Stromal cell of bone marrow (primary cell): ENCODE results near the gene SNTB2.
"Not testable (repeated sequence)": the region's sequence is repeated elsewhere in the genome, so short reads cannot be mapped to it uniquely, and the experiment has no call there.

Experiments used
- DNase-seq: peaks from one replicate; pipeline ENCODE4 v3.0.0-alpha.2; 2012; ENCODE audit warnings: low read depth

SNTB2 gene

DNA sequence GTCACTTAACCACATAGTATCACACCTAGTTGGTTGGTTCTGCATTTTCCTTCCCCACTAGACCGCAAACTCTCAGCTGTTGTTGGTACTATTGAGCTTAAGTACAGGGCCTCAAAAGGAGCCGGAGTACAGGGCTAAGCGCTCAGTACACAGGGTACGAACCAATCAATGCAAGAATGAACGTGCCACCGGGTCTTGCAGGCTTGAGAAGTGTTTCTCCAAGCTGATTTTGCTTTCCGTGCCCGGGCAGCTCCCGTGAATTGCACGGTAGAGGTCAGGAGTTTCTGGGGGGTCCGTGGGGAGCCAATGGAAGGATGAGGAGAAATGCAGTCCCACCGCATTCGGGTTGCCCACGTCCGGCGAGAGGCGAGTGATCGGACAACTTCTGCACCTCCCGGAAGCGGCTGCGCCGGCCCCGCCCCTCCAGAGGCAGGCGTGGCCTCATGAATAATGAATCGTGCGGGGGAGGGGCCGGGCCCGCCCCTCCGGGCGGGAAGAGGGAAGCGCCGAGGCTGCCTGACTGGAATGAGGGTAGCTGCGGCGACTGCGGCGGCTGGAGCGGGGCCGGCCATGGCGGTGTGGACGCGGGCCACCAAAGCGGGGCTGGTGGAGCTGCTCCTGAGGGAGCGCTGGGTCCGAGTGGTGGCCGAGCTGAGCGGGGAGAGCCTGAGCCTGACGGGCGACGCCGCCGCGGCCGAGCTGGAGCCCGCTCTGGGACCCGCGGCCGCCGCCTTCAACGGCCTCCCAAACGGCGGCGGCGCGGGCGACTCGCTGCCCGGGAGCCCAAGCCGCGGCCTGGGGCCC, at the start of gene SNTB2:
TSS of gene SNTB2 (plus strand) at position 523 of the 804 bp plus-strand sequence. CDS start at position 526, 3 bp downstream.
- no peak for DNase-seq

DNA sequence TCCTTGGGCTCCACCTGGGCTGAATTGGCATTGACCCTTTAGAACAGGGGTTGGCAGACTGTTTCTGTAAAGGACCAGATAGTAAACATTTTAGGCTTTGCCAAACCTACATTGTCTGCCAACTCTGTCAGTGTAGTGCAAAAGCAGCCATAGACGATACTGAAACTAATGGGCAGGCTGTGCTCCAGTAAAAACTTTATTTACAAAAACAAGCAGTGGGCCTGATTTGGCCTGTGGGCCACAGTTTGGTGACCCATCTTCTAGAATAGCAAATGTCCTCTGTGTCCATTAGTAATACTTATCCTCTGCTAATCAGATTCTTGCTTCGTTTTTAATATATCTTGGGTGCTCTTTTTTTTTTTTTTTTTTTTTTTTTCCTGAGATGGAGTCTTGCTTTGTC, 48.4 kb upstream of the SNTB2 start:
- no peak for DNase-seq

DNA sequence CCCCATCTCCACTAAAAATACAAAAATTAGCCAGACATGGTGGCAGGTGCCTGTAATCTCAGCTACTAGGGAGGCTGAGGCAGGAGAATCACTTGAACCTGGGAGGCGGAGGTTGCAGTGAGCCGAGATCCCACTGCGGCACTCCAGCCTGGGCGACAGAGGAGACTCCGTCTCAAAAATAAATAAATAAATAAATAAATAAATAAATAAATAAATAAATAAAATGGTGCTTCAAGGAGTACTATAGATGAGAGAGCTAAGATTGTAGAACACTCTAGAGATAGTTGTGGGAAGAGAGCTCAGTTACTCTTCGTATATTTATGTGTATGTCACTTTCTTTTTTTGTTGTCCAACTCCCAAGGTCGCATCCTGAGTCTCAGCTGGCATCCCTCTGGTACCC, 47.5 kb upstream of the SNTB2 start:
- not testable (repeated sequence) for DNase-seq

DNA sequence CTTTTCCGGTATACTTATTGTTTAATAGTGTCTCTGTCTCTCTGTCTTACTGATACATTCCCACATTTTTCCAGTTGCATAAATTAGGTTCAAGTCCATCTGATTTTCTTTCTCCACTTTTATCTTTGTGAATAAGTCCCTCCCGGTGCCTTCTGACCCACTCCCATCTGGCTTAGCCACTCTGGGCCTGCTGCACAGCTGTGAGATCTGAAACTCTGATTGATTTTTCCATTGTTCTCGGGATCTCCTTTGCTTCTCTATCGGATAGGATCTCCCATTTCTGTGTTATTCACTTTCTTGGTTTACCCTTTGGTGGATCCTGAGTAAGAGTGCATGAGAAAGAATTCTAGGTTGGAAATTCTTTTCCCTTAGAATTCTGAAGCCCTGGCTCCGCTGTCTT, 46.0 kb upstream of the SNTB2 start:
- no peak for DNase-seq

DNA sequence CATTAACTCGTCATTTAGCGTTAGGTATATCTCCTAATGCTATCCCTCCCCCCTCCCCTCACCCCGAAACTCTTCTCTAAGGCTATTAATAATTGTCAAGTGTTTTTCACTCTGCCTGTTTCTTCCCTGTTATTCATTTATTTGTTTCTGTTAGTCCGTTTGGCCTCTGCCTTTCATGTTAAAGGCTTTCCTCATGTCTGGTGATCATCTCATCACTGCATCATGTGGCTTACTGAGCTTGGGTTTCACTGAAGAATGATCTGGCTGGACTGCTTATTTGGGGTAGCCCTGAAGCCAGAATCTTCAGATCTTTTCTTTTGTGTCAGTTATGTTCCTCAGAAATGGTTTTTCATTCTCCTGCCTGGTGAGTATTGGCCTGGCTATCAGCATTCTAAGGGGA, 45.0 kb upstream of the SNTB2 start:
- DNase-seq = no peak

DNA sequence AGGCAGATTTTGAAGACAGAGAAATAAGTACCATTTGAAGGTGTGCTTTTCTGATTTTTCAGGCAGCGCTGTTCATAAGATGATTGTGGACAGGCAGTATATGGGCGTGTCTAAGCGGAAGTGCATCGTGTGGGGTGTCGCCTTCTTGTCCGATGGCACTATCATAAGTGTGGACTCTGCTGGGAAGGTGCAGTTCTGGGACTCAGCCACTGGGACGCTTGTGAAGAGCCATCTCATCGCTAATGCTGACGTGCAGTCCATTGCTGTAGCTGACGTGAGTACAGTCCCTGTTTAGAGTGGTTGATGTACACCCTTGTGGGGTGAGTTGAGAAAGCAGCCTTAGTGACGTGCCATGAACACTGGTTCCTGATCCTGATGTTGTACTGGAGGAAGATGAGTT, 43.8 kb upstream of the SNTB2 start:
- no peak for DNase-seq

DNA sequence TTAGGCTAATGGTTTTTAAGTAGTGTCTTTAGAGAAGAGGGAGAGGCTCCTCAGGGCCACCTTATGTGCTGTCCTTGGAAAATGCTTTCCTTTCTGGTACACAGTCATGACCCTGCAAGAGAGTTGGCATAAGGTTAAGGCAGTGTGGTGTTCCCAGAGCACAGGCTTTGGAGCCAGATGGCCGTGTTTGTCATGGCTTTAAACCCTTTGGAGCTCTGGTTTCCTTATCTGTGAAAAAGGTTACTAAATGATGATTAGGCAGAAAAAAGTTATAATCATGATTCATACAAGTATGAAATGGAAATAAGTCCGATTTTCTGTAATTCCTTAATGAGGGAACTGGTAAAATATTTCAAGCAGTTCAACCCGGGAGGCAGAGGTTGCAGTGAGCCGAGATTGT, 41.3 kb upstream of the SNTB2 start:
- DNase-seq = no peak

DNA sequence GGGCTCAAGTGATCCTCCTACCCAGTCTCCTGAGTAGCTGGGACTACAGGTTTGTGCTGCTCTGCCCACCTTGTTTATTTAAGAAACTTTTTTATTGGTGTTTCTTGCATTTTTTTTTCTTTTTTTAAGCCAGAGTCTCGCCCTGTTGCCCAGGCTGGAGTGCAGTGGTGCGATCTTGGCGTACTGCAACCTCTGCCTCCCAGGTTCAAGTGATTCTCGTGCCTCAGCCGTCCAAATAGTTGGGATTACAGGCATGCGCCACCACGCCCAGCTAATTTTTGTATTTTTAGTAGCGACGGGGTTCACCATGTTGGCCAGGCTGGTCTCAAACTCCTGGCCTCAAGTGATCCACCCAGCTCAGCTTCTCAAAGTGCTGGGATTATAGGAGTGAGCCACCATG, 37.3 kb upstream of the SNTB2 start:
- DNase-seq = not testable (repeated sequence)

DNA sequence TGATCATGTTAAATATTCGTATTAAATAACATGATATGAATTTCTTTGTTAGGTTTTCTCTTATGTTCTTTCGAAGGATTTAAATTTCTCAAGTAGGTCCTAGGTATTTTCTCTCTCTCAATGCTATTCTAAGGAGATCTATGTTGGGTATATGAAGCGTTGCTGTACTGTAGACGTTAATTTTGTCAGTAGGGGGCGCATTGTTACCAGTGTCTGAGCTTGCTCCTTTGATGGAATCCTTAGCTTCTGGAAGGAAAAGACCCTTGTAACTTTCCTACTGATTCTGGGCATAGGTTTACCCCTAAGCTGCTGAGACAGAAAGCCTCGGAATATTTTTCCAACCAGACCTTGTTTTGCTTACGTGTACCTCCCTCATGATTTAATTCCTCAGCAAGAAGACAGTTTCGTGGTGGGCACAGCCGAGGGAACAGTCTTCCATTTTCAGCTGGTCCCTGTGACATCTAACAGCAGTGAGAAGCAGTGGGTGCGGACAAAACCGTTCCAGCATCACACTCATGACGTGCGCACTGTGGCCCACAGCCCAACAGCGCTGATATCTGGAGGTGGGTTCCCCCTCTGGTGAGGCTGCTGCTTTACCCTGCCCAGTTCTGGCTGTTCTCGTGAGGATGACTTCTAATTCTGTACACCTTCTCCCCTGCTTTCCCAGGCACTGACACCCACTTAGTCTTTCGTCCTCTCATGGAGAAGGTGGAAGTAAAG, 36.7 kb upstream of the SNTB2 start:
- DNase-seq = peak; percentile 66

DNA sequence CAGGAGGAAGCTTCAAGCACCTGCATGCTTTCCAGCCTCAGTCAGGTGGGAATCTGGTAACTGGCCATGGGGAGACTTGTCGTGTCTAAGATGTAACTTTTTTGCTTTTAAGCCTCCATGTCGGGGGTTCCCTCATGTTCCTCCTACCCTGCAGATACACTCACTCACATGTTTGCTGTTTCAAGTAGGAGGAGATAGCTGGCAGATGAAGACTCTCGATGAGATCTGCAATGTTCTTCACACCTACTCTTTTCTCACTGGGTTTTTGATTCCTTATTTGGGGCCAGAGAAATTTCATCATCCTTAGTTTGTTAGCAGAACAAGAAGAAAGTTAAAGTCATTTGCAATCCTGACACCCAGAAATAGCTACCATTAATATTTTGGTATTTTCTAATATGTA, 29.8 kb upstream of the SNTB2 start:
- no peak for DNase-seq

DNA sequence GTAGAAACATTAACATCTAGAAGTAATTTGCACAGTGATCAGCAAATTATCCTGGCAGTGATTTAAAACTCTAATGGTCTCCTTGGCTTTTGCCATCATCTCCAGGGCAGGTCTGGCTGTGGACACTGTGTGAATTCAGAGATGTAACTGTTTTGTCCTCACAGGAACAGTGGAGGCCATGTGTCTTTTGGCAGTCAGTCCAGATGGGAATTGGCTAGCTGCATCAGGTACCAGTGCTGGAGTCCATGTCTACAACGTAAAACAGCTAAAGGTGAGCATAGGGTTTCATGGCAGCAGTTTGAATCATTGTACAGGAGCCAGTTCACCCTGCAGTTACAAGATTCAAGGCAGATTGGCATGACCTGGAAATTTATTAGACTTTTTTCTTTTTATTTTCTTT, 26.8 kb upstream of the SNTB2 start:
- DNase-seq = no peak

DNA sequence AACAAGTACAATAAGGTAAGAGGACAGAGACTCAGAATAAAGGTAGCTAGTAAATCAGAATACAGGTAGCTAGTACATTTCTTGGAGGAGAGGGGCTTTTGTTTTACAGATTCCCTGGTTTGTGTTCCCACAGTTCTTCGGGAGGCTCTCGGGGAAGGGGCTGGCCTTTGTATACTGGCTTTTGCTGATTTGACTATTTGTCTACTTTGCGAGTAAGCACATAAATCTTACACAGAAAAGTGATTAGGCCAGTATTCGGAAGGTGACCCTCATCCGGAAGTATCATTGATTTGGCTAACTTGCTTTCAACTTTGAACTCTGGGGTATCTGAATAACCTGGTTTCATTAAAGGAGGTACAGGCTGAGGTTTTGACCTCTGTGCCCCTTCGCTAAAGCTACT, 21.4 kb upstream of the SNTB2 start:
- no peak for DNase-seq

DNA sequence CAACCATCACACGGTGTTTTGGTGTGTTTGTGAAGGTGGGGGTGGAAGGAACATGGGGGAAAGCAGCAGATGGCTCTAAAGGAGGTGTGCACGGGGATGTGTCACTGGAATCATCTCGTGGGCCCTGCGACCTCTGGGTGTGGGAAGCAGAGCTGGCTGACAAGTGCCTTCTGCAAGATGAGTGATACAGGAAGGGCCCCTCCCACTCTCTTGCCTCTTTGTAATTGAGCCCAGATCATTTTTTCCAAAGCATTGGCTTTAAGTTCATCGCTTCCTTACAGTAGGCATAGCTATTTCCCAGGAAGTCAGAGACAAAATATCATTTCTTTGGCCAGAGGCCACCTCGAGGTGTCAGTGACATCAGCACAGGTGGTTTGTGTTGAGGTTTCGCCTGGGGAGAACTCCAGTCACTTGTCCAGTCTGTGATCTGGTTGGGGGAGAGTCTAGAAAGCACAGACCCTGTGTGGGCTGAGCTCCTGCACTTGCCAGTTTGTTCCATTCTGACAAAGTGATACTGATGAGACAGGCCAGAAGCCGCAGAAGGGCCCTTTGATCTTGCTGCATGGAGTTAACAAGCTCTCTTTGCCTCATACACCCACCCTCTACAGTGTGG, 20.6 kb upstream of the SNTB2 start:
- DNase-seq = no peak

DNA sequence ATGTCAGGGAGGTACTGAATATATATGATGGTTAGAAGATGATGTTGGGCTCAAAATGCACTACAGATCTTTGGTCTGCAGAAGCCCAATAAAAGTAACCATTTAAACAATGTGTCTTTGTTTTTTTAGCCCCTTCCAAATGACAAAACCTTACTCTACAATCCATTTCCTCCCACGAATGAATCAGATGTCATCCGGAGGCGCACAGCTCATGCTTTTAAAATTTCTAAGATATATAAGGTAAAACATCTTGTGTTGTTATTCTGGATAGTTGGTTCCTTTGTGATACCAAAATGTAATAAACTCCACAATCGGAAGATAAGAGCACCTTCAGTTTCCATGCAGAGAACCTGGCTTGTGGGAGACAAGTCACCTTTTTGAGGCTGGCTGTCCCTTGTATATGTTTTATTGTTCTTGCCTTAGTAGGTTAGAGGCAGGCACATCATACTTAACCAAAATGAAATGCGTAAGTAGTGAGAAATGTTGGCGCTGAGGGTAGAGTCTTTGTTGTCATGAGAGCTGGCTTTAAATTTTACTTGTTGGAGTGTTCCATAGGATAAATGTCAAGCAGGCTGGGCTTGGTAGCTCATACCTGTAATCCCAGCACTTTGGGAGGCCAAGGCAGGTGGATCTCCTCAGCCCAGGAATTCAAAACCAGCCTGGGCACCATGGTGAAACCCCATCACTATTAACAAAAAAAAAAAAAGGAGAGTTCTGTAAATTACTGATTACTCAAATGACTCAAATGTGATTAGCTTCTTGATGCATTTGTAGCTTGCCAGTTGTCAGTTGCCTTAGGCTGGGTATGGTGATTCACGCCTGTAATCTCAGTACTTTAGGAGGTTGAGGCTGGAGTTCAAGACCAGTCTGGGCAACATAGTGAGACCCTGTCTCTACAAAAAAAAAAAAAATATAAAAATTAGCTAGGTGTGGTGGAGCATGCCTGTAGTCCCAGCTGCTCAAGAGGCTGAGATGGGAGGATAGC, 19.7 kb upstream of the SNTB2 start:
- no peak for DNase-seq

DNA sequence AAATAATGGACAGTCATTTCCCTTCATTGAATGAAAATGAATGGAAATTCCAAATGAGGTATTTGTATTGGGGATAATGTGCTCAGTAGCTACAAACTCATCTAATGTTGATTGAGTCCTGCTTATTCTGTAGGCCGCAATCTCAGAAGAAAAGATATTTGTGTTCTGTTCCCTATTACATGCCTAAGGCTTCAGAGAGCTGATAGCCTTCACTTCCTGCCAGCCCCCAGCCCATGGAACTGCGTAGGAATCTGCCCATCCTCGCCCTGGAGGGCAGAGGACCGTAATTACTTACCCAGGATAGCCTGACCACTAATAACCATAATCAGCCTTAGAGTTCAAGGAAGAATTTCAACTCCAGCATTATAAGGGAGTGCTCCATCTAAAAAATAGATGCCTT, 17.9 kb upstream of the SNTB2 start:
- no peak for DNase-seq

DNA sequence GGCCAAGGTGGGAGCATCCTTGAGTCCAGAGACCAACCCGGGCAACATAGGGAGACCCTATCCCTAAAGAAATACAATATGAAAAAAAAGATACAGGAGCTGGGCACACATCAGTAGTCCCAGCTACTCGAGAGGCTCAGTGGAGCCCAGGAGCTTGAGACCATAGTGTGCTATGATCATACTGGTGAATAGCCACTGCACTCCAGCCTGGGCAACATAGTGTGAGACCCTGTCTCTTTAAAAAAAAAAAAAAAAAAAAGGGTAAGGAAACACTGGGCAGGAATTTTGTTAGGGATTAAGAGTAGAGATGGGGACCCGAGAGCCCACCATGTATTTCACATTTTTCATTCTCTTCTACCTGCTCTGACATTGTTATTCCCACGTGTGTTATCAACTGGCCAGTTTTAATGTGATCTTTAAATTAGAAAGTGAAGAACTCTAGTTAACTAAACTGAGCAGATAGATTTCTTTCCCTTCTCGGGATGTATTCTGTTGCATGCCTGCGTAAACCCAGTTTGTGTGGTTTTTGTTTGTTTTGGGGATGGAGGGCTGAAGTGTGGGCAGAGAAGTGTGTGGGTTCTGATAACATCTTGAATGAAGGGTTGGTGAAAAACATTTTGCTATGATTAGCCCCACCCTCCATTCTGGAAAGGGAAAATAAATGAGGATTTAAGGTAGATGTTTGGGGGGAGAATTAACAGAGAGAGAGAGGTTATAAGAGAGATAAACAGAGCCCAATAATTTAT, 17.2 kb upstream of the SNTB2 start:
- DNase-seq = no peak

DNA sequence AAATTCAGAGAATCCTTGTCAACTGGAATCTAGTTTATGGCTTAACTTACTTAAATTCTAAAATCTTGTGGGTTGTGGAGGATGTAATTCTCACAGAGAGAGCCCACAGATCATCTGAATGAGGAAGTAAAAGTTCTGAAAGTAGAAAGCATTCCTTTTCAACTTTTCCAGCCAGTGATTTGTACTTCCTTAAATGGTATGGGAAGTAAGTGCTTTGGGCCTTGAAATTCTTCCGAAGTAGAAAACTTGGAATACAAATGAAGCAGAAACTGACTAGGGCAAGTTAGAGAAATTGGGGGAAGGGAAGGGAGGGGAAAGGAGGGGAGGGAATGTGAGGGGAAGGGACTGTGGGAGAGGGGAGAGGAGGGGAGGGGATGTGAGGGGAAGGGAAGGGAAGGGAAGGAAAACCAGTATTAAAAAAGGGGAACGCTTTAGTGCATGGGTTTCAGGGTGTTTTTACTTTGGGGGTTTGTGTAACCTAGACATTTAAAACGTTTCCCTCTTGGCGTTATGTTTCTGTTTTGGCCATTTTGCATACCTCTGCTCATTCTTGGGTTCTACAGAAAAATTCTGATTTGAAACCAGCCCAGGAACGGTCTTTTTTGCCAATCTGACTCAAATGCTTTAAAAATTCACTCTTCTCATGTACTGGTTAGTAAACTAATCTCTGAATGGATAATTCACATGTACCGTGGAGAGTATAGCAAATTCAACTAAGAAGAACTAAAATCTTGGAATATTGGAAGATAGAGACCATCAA, 15.5 kb upstream of the SNTB2 start:
- DNase-seq = no peak

DNA sequence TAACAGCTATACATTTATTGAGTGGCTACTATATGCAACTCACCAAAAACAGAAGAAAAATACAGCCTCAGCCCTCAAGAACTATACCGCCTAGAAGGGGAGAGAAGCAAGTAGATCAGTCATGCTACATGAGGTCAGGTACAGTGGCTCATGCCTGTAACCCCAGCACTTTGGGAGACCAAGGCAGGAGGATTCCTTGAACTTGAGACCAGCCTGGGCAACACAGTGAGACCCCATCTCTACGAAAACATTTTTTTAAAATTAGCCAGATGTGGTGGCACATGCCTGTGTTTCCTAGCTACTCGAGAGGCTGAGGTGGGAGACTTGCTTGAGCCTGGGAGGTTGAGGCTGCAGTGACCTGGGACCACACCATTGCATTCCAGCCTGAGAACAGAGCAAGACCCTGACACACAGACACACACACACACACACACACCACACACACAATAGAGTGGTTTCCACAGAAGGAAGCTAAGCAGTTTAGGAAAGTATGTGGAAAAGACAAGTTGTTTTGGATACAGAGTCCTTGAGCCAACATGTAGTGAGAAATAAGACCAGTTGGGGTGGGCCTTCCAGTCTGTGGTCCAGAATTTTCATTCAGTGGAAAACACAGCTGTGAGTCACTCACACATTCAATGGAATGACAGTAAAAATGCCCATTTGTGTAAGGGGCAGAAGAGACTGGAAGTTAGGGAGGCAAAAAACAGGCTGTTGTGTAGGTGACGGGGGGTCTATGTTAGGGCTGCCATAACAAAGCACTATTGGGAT, 10.7 kb upstream of the SNTB2 start:
- DNase-seq = peak; percentile 84

DNA sequence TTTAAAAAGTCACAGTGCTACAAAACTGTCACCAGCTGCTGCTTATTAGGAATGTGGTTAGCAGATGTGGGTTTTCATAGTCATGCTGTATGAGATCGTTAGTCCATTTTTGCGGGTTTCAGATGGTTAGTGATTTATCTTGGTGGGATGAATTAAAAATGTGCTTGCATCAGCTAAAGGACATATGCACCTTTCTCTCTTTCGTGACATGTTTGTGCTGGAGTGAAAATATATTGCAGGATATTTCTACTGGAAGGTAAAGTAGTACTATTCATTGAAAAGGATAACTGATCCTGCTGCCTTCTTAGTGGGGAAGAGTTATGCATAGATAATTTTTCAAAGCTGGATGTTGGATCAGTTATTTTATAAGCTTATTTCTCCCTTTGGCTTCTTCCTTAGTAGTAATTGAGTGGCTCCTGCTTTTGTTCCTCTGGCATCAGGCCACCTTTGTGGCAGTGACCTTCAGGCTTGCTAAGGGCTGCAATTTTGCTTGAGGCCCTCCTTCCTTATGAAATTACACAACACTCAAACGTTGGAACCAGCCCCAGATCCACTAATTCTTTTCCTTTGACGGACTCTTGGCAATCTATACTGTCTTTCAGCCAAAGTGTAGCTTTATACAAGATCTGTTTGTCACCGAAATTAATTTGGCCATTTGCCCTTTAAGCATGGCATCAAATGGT, 7.5 kb upstream of the SNTB2 start:
- peak; percentile 92 for DNase-seq
